GM12892 (cell line): ENCODE measurements around the gene FEM1C.

Experiments used
- DNase-seq: peaks from one replicate; pipeline ENCODE4 v3.0.0; 2011; ENCODE audit not compliant: insufficient read length
- FAIRE-seq: peaks from 2 replicates; lab custom pipeline; 2011; peaks lifted over from hg19 to GRCh38; lab: Jason Lieb, UNC
- POLR2A ChIP-seq: IDR thresholded peaks from 2 replicates; pipeline ENCODE4 v1.6.1; 2011; ENCODE audit warnings: low read depth, low read length, control low read depth
- POLR2AphosphoS5 ChIP-seq: IDR thresholded peaks from 2 replicates; pipeline ENCODE4 v1.6.1; 2011; ENCODE audit warnings: low read depth, low read length, control low read depth
- TAF1 ChIP-seq: IDR thresholded peaks from 2 replicates; pipeline ENCODE4 v1.6.1; 2011; ENCODE audit warnings: low read depth, mild to moderate bottlenecking, control low read depth, low read length, borderline replicate concordance

Gene FEM1C

DNA sequence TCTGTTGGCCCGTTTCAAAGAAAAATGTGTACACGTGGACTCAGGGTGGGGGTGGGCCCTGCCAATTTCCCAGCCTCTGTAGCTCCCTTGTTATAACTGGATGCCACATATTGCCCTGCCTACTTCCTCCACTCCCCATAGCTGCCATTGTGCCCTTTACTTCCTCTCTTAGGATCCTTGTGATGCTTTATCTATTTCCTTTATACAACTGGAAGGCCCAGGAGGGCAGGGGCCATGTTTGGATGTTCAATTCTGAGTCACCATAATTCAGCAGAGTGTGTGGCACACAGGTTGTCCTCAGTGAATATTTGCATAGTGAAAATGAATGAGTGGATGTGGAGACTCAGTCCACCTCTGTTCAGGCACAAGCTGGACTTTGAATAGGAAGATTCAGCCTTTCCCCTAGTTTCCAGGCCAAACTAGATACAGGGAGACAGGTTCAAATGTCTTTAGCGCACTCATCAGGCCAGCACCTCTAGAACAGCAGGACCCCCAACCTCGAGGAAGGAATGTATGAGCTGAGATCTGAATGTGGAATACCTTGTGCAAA lies 10.6 kb upstream of the FEM1C start:
- DNase-seq (no peak), FAIRE-seq (no peak)
- no peak for TF ChIP-seq TAF1
- TF ChIP-seq POLR2AphosphoS5, result no peak
- no peak for TF ChIP-seq POLR2A

DNA sequence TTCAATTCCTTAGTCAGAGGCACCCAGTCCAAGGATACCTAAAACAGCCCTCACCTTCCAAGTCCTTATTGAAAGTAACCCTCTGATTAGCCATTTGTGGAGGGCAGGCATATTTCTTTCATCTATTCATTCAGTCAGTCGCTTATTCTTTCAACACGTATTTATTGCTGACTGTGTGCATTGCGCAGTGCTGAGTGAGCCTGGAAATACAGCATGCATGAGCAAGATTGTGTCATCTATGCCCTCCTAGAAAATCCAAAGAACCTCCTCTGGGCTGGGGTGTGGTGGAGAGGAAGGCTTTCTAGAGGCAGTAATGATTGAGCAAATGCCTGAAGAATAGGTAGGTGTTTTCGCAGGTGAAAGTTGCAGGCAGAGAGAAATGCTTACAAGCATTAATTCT lies 8.5 kb upstream of the FEM1C start:
- no peak for FAIRE-seq

DNA sequence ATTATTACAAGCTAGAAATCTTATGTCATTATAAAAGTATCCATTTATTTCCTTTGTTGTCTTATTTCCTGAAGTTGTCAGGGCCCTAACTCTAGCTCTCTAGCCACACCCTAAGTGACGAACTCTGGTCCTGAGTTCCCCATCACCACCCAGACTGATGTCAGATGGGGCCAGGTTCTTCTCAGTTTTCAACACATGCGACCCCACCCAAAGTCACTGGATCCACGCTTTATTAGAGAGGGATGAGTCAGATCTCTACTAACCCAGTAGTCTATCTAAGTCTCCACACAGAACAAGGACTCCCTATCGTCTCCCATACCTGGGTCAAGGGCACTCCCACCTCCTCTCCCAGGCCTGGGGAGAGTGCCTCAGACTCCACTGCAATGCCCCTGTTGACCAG lies 6.8 kb upstream of the FEM1C start:
- FAIRE-seq, result no peak
- DNase-seq, result no peak
- TF ChIP-seq POLR2A (no peak), POLR2AphosphoS5 (no peak), TAF1 (no peak)

More for the DNA sequence above, 8.5 kb upstream of the FEM1C start:
- no peak for DNase-seq
- TF ChIP-seq POLR2AphosphoS5 (no peak), TAF1 (no peak)

DNA sequence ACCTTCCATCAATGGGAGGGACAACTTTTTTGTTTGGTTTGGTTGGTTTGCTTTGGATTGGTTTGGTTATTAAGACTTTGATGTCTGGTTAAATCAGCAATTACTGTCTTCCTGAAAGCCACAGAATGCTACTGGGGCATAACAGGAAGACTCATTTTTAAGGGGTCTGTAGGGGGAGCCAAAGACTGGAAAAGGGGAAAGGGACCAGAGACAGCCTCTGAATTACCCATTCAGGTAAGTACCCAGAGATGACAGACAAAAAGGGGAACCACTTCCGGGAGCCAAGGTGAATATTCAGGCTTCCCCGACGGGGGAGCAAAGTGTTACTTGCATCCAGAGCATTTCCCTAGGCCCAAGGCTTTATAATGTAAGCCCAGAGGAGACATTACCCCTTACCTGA lies 4.6 kb upstream of the FEM1C start:
- DNase-seq (no peak), FAIRE-seq (no peak)
- TF ChIP-seq POLR2AphosphoS5, result no peak
- TF ChIP-seq POLR2A, result no peak
- no peak for TF ChIP-seq TAF1

DNA sequence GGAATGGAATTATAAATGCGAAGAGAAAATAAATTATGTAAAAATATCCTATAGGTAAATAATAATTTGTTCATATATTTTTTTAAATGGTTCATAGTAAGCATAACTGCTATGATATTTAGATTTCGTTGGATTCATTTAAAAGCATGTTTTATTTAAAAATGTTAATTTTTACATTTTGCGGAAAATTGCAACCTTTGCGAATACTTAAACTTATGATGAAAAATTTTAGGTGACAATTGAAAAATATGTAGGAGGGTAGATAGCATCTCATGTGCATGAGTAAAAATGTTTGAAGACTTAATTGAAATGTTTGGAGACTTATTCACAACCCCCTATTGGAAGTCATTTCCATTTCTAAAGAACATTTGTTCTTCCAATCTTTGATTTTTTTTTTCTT lies 4.1 kb upstream of the FEM1C start:
- DNase-seq (no peak), FAIRE-seq (no peak)
- TF ChIP-seq TAF1, result no peak
- no peak for TF ChIP-seq POLR2A
- TF ChIP-seq POLR2AphosphoS5, result no peak

DNA sequence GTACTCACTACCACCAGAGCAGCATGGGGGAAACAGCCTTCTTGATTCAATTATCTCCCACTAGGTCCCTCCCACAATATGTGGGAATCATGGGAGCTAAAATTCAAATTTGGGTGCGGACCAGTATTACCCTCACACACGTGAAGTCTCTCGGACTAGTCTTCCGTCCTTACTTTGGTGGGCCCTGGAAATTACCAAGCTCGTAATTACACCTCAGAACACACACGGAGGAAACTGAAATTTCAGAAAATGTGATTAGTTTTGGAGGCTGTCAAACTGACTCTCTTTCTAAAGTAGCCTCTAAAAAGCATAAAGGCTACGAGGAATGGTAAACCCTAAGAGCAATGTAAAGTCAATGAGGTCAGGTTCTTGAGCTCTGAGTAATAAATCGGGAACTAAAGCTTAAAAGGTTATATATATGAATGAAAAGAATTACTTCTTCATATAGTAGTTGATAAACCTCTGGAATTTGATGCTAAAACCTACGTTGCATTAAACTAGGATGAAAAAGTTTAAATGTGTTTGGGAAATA lies 842 bp upstream of the FEM1C start:
- DNase-seq (no peak), FAIRE-seq (no peak)
- no peak for TF ChIP-seq POLR2AphosphoS5
- no peak for TF ChIP-seq TAF1
- no peak for TF ChIP-seq POLR2A

DNA sequence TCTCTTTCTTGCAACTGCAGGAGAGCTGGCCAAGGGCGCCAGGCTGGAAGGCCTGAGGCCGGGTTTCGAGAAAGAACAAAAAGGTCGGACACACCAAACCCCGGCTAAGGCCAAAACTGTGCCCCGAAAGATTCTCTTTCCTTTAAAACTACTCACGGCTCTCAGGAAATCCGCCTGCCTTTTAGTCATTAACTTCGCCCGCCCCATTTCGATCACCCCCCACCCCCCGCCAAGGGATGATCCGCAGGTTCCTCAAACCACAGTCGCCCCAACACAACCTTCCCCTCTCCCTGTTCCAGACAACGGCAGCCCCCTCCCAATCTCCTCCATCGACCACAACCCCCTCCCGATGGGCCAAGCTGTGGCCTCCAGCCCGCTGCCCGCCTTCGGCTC lies 536 bp downstream of the FEM1C start:
- no peak for FAIRE-seq
- TF ChIP-seq POLR2A, result no peak
- TF ChIP-seq POLR2AphosphoS5, result peak; percentile 17; the same call in 1 of the 2 replicates
- no peak for TF ChIP-seq TAF1
- no peak for DNase-seq

DNA sequence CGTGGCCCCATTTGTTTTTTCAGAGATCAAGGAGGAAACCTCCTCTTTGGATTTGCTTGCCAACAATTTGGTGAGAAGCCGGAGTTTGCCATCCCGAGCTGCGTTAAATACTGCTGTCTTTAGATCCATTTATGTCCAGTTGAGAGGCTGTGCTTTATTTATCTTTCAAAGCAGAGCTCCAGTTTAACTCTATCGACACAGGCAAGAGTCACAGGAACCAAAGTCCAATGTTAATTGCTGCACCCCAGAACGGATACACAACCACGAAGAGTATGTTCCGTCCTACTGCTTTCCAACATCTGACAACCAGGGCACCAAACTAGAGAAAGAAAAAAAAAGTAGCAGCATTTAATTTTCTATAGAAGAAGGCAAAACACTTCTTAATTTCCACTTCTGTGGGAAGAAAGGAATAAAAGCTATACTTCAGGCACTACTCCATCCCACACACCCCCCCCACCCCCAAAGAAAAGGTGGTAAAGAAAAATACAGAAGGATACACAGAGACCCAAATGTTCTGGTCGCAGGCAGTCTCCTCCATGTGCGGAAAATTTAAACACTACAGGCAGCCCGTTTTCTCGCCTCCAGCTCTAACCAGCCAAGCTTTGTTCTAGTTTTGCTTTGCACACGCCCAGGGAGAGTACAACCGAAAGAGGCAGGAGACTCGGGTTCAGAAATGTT lies 1.1 kb downstream of the FEM1C start:
- peak; percentile 87 for FAIRE-seq
- TF ChIP-seq POLR2AphosphoS5 (no peak), TAF1 (no peak), POLR2A (no peak)
- peak; percentile 19 for DNase-seq

DNA sequence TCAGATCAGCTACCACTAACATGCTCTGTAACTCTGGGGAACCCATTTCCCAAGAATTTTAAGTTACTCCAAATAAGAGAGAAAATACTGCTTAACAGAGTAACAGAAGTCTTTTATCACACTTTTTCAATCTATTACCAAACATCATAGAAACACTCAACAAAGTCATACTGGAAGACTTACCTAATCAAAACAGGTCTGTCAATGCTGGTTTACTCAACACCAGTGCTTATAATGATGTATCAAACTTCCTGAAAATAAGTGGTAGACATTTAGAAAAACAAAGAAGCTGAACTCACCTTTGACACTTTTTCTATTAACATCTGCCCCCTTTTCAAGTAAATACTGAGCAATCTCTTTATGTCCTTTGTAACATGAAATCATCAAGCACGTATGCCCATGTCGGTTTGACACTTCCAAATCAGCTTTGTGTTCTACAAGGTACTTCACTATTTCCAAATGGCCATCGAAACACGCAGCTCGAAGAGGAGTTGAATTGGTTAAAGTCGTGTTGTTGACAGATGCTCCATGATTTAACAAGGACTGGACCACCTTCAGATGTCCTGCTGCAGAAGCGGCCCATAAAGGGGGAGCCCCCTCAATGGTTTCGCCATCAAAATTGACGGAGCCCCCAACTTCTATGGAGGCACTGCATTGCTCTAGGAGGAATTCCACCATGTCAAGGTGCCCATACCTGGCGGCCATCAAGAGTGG lies 1.8 kb downstream of the FEM1C start:
- FAIRE-seq (no peak), DNase-seq (no peak)

DNA sequence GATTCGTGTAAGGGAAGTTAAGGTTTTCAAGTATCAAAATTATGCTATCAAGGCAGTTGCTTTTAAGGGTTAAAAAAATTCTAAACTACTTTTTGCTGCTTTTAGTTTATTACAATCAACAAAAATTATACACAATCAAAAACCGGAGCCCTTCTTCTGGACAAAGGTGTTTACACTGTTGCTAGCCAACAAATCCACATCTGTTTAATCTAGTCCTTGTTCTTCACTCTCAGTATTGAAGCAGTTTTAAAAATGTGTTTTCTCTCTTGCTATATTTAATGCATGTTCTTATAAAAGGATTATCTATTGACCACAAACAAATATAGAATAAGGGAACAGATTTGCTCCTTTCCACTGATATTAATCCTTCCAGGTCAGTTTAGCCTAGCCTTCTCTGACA lies 2.5 kb downstream of the FEM1C start:
- TF ChIP-seq TAF1 (no peak), POLR2AphosphoS5 (no peak), POLR2A (no peak)
- no peak for DNase-seq
- FAIRE-seq, result peak; percentile 56

More for the DNA sequence above, 1.8 kb downstream of the FEM1C start:
- no peak for TF ChIP-seq TAF1
- TF ChIP-seq POLR2A, result no peak
- no peak for TF ChIP-seq POLR2AphosphoS5

DNA sequence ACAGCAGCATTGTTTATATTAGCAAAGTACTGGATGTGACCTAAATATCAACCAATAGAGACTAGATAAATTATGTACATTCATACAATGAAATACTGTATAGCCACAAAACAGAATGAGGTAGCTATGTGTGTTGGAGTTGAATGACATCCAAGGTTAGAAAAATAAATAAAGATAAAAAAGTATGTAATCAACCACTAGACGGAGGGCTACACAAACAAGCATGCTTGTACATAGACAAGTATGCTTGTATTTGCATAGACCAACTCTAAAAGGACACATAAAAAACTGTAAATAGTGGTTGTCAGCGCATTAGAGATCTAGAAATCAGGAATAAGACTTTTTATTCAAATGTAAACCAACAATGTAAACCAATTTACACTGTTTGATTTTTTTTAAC lies 3.0 kb downstream of the FEM1C start:
- DNase-seq (no peak), FAIRE-seq (peak; percentile 5)
- TF ChIP-seq TAF1 (no peak), POLR2AphosphoS5 (no peak), POLR2A (no peak)
